Hepatocyte (in vitro differentiated cells): Measurements from ENCODE around the gene FAT1.

Experiments
- EZH2 ChIP-seq: fragments of 200-600 bp; sonication (generic); IDR thresholded peaks from 2 replicates; pipeline ENCODE4 v1.6.1; 2016; ENCODE audit warnings: antibody characterized with exemption, mild to moderate bottlenecking, borderline replicate concordance
- EZH2phosphoT487 ChIP-seq: fragments of 200-600 bp; sonication (generic); IDR thresholded peaks from one replicate; pipeline ENCODE4 v1.6.1; 2018; ENCODE audit warnings: antibody characterized with exemption, mild to moderate bottlenecking, low read depth, moderate library complexity; ENCODE audit not compliant: unreplicated experiment, severe bottlenecking
- TF ChIP-seq, protein P1 (sequence below): fragments of 200-600 bp; sonication (generic); IDR thresholded peaks from 2 replicates; pipeline ENCODE4 v1.5.1; 2016; ENCODE audit warnings: antibody characterized with exemption, mild to moderate bottlenecking; ENCODE audit not compliant: poor library complexity

DNA sequence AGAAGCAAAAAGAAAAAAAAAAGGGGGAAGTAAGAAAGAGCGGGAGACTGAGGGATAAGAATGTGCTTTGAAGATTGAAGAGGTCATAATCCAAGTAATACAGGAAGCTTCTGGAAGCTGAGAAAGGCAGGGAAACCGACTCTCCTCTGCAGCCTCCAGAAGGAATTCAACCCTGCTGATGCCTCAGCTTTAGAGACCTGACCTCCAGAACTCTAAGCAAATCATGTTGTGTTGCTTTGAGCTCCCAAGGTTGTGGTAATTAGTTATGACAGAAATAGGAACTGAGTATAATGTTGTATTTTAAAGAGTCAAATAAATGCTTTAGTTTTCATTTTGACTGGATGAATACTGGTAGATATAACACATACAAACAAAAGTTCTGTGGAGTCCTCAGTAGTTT, 48.0 kb upstream of the FAT1 start:
- TF ChIP-seq, protein P1, sequence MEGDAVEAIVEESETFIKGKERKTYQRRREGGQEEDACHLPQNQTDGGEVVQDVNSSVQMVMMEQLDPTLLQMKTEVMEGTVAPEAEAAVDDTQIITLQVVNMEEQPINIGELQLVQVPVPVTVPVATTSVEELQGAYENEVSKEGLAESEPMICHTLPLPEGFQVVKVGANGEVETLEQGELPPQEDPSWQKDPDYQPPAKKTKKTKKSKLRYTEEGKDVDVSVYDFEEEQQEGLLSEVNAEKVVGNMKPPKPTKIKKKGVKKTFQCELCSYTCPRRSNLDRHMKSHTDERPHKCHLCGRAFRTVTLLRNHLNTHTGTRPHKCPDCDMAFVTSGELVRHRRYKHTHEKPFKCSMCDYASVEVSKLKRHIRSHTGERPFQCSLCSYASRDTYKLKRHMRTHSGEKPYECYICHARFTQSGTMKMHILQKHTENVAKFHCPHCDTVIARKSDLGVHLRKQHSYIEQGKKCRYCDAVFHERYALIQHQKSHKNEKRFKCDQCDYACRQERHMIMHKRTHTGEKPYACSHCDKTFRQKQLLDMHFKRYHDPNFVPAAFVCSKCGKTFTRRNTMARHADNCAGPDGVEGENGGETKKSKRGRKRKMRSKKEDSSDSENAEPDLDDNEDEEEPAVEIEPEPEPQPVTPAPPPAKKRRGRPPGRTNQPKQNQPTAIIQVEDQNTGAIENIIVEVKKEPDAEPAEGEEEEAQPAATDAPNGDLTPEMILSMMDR: no peak
- TF ChIP-seq EZH2phosphoT487 (no peak), EZH2 (no peak)
